ENCODE data around the gene MLANA. TPM values are rescaled to one million over a fixed set of nuclear protein-coding genes. Genes with fewer than 3 reads are reported as not detected.

Gene MLANA
- polyA plus RNA-seq, 3 donors, result not detected

DNA sequence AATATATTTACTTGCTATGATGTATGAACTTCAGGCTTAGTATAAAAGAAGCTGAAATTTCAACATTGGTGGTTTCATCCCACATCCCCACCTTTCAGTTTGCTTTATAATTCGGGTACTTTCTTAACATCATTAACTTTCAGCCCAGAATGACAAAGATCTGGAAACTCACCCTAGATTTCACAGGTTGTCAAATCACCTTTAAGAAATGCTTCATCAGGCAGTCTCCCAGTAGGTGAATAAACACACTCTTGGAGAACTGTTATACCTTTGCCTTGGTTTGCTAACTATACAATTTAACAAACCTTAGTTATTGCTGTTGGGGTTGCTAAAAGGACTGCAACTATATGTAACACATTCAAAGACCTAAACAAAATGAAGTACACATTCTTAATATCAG, 54.4 kb downstream of the MLANA start:
- 75 to 91% (median 82%) methylated on average over 1 of the region's 1 CpG for WGBS, 3 donors
- H3K27ac ChIP-seq (ENCODE audit: low read depth, low read length), result no peak overlapping the region

DNA sequence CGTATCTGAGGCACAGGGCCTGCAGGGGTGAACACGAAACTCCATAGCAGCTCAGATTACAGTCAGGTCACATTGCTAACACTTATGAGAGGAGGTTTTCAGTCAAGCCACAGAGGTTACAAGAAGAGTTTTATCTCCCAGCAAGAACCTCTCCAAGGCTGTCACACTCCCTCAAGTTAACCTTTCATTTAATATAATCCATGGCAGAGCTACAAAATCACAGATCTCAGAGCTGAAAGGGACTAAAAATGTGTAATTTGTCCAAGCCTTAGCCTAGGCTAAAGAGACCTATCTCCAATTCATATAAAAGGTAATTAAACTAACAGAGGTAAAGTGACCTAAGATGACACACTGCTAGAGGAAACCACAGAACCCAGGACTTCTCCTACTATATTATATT, 57.2 kb downstream of the MLANA start:
- H3K27ac ChIP-seq (ENCODE audit: low read depth, low read length), result no peak overlapping the region
- WGBS, 3 donors, result 44 to 81% (median 48%) methylated on average over 2 of the region's 2 CpGs

DNA sequence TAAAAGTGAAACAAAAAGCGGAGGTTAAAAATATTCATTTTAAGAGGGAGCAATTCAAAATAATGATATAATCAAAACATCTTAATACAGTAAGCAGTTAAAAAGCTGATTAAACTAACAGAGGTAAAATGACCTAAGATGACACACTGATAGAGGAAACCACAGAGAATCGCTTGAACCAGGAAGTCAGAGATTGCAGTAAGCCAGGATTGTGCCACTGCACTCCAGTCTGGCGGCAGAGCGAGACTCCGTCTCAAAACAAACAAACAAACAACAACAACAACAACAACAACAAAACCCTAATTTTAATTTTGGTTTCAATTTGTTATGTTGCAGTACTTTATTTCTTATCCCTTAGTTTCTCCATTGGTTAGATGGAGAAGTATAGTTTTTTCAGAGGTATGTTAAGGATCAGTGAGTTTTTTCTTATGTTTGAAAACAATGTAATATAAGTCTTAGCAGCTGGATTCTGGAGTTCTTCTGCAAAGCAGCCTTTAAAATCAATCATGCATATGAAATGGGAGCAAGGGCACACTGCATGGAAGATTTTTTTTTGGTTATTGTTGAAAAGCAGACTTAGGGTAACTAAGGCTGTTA, 58.5 kb downstream of the MLANA start:
- no peak overlapping the region for H3K27ac ChIP-seq (ENCODE audit: low read depth, low read length)
- 10 to 16% (median 12%) methylated on average over 5 of the region's 5 CpGs for WGBS, 3 donors

DNA sequence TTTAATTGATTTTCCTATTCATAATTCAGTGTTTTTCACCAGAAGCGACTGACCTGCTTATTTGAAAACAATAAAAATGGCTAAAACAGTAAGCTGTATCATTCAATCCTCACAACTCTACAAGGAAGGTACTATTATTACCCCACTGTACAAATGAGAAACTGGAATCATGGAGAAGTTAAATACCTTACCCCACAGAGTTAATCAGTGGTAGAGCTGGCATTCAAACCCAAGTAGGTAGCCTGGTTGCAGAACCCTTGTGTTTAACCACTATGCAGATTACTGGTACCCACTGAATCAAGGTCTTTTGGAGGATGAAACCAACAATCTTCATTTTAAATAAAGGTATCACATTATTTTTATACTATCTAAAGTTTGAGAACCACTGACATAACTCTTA, 59.6 kb downstream of the MLANA start:
- no peak overlapping the region for H3K27ac ChIP-seq (ENCODE audit: low read depth, low read length)
- WGBS, 3 donors, result 93 to 98% (median 94%) methylated on average over 1 of the region's 1 CpG

DNA sequence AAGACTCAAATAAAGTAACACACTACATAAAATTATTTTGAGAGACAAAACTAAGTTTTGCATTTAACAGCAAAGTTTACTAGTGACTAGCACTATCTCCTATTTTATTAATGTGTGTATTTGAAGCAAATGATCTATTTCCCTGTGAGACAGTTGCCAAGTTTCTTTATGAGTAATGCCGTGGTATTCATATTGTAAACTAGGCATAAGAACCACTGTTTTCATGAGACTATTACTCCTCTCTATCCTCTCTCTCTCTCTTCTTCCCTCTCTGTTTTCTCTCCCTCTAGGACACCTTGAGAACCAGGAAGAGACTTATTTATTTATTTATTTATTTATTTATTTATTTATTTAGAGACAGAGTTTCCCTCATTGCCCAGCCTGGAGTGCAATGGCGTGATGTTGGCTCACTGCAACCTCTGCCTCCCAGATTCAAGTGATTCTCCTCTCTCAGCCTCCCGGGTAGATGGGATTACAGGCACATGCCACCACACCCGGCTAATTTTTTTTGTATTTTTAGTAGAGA, 61.1 kb downstream of the MLANA start:
- whole genome bisulfite sequencing, 3 donors, result 85 to 90% (median 89%) methylated on average over 4 of the region's 4 CpGs
- no peak overlapping the region for H3K27ac ChIP-seq (ENCODE audit: low read depth, low read length)

DNA sequence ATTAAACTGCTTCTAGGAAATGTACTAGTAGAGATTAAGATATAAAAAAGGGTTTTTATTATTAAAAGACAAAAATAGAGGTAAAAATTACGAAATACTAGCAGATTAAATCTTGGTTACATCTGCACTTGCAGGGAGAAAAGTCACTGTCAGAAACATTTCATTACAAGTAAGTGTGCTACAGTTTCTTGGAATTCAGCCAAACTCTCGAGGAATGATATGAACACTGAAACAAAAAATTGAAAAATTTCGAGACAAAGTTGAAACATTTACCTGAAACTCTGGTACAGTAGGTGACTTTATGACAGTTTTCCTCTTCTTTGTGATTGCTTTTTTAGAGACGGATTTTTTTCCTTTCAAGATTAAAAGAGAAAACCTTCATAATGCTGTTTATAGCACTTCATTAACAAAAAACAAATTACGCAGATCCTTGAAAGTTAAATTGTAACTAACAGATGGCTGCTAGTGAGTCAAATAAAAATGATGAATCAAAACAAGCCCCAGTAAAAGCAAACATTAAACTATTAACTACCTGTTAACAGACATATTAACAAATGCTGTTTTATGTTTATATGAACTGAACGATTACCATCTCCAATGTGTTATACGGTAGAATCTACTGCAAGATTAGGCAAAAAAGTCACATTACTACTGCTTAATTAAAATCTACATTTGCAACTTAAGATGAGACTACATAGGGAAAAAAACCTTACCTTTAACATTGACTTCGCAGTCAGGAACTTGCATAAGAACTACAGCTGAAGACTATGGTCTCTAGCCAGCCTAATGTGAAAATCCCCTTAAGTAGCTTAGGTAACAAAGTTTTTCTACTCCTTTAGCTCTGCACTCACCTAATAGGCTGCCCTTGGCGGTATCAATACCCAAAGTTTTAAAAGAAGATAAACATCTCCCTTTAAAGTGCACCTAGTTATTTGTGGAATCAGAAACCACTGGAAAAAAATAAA, 63.3 kb downstream of the MLANA start:
- no peak overlapping the region for H3K27ac ChIP-seq (ENCODE audit: low read depth, low read length)
- WGBS, 3 donors, result 32 to 83% (median 77%) methylated on average over 9 of the region's 9 CpGs

DNA sequence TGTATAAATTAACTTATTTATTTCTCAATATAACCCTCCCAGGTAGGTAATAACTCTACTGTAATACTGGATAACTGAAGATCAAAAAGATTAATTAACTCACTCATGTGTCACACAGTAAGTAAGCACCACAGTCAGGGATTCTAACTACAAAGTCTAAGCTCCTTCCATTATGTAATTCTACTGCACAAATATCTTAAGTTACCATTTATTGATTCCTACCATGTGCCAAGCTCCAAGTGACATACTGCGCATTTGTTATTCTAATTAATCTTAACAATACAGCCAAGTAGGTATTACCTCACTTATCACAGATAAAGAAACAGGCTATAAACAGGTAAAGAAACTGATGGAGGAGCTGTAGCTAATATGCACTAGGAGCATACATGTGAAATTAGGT, 66.5 kb downstream of the MLANA start:
- WGBS, 3 donors, result 30 to 94% (median 90%) methylated on average over 1 of the region's 1 CpG
- H3K27ac ChIP-seq (ENCODE audit: low read depth, low read length), result no peak overlapping the region

DNA sequence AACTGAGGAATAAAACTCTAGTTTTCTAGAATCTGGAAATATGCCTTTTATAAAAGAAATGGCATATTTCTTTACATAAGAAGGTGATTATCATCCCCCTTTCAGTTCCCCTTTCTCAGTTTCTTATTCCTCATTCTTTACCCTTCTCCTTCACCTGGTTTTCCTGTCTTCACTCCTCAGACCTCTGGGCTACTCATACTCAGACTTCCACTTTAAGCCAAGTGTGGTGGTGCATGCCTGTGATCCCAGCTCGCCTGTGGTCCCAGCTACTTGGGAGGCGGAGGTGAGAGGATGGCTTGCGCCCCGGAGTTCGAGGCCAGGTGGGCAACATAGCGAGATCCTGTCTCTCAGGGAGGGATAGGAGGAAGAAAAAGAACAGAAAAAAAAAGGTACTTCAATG, 67.6 kb downstream of the MLANA start:
- WGBS, 3 donors, result 93 to 97% (median 96%) methylated on average over 6 of the region's 6 CpGs
- H3K27ac ChIP-seq (ENCODE audit: low read depth, low read length), result no peak overlapping the region

Other genes starting within 250 kb of the MLANA start
- gene ERMP1, start 57.8 kb upstream of the MLANA start, polyA plus RNA-seq, result 1 to 10 TPM; 2.8 to 4.6 (median 4.5) TPM
- 1 to 10 TPM; 4.0 to 7.5 (median 5.6) TPM for gene RANBP6, start 124.7 kb downstream of the MLANA start, polyA plus RNA-seq